ENCODE results near the gene AGAP1. TPM values are rescaled to one million over a fixed set of nuclear protein-coding genes. Genes with fewer than 3 reads are reported as not detected.

Gene AGAP1
- total and polyA plus RNA-seq, 2 donors (not counting 3 experiments of a cell fraction or from before 2014, with no cell fraction given), result 10.2 to 20.9 TPM

DNA sequence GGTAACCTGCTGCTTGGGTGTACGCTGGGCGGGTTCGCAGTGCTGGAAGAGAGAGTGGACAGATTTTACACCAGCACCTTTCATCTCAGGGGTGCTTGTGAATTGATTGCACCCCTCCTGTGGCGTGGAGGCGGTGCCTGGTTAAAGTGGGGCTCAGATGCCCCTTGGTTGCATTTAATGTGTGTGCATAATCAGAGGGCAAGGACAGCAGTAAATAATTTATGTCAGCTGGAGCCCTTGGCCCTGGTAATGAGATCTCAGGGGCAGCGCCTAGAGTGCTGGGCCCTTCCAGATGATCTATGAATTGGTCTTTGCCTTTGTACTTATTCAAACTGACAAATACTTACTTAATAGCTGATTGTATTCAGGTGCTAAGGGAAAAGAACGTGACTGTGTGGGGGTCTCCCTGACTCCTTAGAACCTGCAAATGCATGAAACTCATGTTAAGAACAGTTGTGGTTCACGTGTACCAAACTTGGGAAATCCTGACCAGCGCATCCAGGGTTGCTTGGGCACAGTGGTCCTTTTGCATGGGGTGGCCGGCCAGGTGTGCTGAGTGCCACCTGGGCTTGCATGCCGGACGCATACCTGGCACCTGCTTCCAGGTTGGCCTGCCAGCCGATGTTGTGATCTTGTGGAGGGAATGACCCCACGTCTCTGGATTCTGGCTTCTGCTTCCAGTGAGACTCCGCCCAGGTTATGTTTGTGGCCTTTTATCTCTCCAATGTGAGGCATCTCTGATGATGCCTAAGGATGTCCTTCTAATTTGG is 118.5 kb downstream of the AGAP1 start:
- Histone ChIP-seq H3K36me3 (ENCODE audit: control insufficient read depth in 2 of 2, extremely low read depth in 1 of 2, insufficient read depth in 2 of 2, low read length in 2 of 2) (no peaks in the 10 kb centered on the region), H3K27ac (ENCODE audit: insufficient read depth, low read depth, low read length) (no peak overlapping the region), H3K9me3 (replicated peaks; ENCODE audit: control insufficient read depth, insufficient read depth, low read length) (no peaks in the 10 kb centered on the region), H3K9me1 (replicated peaks; ENCODE audit: control insufficient read depth, extremely low read depth, insufficient read depth, low read length) (no peaks in the 10 kb centered on the region), H3K9ac (replicated peaks; ENCODE audit: extremely low read depth, insufficient read depth, low read length) (no peak overlapping the region), H3K4me2 (ENCODE audit: insufficient read depth, low read length) (no peak overlapping the region), H4K20me1 (replicated peaks; ENCODE audit: control insufficient read depth, extremely low read depth, insufficient read depth, low read length) (no peaks in the 10 kb centered on the region), H3K79me2 (ENCODE audit: control insufficient read depth, insufficient read depth, low read length) (no peaks in the 10 kb centered on the region), H3K4me1 (ENCODE audit: control insufficient read depth, extremely low read depth, insufficient read depth, low read length) (peaks cover 2% of the 10 kb centered on the region), H3K27me3 (ENCODE audit: control insufficient read depth in 2 of 2, insufficient read depth in 2 of 2, low read length in 2 of 2) (no peaks in the 10 kb centered on the region), H2AFZ (ENCODE audit: low read depth, low read length) (no peak overlapping the region), H3K4me3 (replicated peaks in 1 of 3; ENCODE audit: insufficient read depth in 1 of 3, low read depth in 1 of 3, low read length in 3 of 3) (no peak overlapping the region)
- FAIRE-seq, result no peak
- CTCF ChIA-PET, result no interaction called here
- intact Hi-C loops (cut with micrococcal nuclease) (no loop called here), dilution Hi-C loops (cut with MboI; ENCODE audit: extremely low pct_ligation_motif_present, low sequenced_read_pairs) (no loop called here)
- TF ChIP-seq POLR2A (IDR thresholded peaks at IDR 0.05; ENCODE audit: low read depth, low read length) (no peak), MYC (IDR thresholded peaks at IDR 0.05; ENCODE audit: low read depth, low read length) (no peak), JUN (IDR thresholded peaks at IDR 0.05; ENCODE audit: borderline replicate concordance, insufficient read depth, insufficient read length, low read depth) (no peak)
- TF ChIP-seq, protein P1, sequence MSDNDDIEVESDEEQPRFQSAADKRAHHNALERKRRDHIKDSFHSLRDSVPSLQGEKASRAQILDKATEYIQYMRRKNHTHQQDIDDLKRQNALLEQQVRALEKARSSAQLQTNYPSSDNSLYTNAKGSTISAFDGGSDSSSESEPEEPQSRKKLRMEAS (IDR thresholded peaks at IDR 0.05; ENCODE audit: insufficient read depth, insufficient read length), result no peak
- TF ChIP-seq, protein P2, sequence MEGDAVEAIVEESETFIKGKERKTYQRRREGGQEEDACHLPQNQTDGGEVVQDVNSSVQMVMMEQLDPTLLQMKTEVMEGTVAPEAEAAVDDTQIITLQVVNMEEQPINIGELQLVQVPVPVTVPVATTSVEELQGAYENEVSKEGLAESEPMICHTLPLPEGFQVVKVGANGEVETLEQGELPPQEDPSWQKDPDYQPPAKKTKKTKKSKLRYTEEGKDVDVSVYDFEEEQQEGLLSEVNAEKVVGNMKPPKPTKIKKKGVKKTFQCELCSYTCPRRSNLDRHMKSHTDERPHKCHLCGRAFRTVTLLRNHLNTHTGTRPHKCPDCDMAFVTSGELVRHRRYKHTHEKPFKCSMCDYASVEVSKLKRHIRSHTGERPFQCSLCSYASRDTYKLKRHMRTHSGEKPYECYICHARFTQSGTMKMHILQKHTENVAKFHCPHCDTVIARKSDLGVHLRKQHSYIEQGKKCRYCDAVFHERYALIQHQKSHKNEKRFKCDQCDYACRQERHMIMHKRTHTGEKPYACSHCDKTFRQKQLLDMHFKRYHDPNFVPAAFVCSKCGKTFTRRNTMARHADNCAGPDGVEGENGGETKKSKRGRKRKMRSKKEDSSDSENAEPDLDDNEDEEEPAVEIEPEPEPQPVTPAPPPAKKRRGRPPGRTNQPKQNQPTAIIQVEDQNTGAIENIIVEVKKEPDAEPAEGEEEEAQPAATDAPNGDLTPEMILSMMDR (IDR thresholded peaks at IDR 0.05; ENCODE audit: extremely low read depth in 1 of 2, insufficient read depth in 1 of 2, low read depth in 1 of 2, low read length in 2 of 2), result no peak
- DNase-seq (ENCODE audit: low read depth, low spot score), result no peak
- POLR2A ChIA-PET, result no interaction called here
- no TSS peak for BruUV-seq (replicated peaks)

DNA sequence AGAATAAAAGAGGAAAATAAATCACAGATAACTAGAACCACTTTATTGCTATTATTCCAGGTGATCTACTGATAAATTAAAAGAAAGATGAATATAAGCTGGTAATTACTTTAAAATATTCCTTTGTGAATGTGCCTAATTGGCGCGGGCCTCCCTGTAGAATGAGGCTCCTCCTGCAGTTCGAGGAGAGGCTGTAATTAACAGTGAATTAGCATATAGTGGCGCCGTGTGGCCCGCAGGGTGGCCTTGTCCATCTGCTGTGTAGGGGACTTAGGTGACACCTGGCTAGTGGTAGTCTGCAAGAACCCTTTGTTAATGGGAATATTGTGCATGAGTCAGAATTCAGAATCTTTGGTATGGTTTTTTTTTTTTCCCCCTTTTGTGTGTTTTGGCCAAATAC is 119.8 kb downstream of the AGAP1 start:
- Histone ChIP-seq H3K9me3 (replicated peaks; ENCODE audit: control insufficient read depth, insufficient read depth, low read length) (no peaks in the 10 kb centered on the region), H3K4me1 (ENCODE audit: control insufficient read depth, extremely low read depth, insufficient read depth, low read length) (peaks cover 2% of the 10 kb centered on the region), H3K9me1 (replicated peaks; ENCODE audit: control insufficient read depth, extremely low read depth, insufficient read depth, low read length) (no peaks in the 10 kb centered on the region), H3K36me3 (ENCODE audit: control insufficient read depth in 2 of 2, extremely low read depth in 1 of 2, insufficient read depth in 2 of 2, low read length in 2 of 2) (no peaks in the 10 kb centered on the region), H4K20me1 (replicated peaks; ENCODE audit: control insufficient read depth, extremely low read depth, insufficient read depth, low read length) (no peaks in the 10 kb centered on the region), H3K4me2 (ENCODE audit: insufficient read depth, low read length) (no peak overlapping the region), H2AFZ (ENCODE audit: low read depth, low read length) (no peak overlapping the region), H3K27ac (ENCODE audit: insufficient read depth, low read depth, low read length) (no peak overlapping the region), H3K79me2 (ENCODE audit: control insufficient read depth, insufficient read depth, low read length) (no peaks in the 10 kb centered on the region), H3K9ac (replicated peaks; ENCODE audit: extremely low read depth, insufficient read depth, low read length) (no peak overlapping the region), H3K27me3 (ENCODE audit: control insufficient read depth in 2 of 2, insufficient read depth in 2 of 2, low read length in 2 of 2) (no peaks in the 10 kb centered on the region), H3K4me3 (replicated peaks in 1 of 3; ENCODE audit: insufficient read depth in 1 of 3, low read depth in 1 of 3, low read length in 3 of 3) (no peak overlapping the region)
- ChIA-PET CTCF (no interaction called here), POLR2A (no interaction called here)
- dilution Hi-C loops (cut with MboI; ENCODE audit: extremely low pct_ligation_motif_present, low sequenced_read_pairs) (no loop called here), intact Hi-C loops (cut with micrococcal nuclease) (no loop called here)
- BruUV-seq (replicated peaks), result no TSS peak
- DNase-seq (ENCODE audit: low read depth, low spot score) (no peak), FAIRE-seq (no peak)
- TF ChIP-seq JUN (IDR thresholded peaks at IDR 0.05; ENCODE audit: borderline replicate concordance, insufficient read depth, insufficient read length, low read depth), result no peak

Data from endothelial cell of umbilical vein (primary cell).